GM23338 (cell line): ENCODE results near the gene PTPRA. TPM values are rescaled to one million over a fixed set of nuclear protein-coding genes. Genes with fewer than 3 reads are reported as not detected.

ENCODE experiments used
- ATAC-seq: fragments of 200-7000 bp; cut with Tn5 transposase; 3 replicates; pipeline ENCODE4 v1.9.1; 2020
- DNase-seq: peaks from one replicate; pipeline ENCODE4 v3.0.0-alpha.2; 2015; ENCODE audit warnings: low spot score
- H2AFZ ChIP-seq: fragments of 200-600 bp; sonication (generic); 2 replicates; pipeline ENCODE4 v1.8.0; 2016; ENCODE audit warnings: antibody characterized with exemption, mild to moderate bottlenecking, moderate library complexity
- H3F3A ChIP-seq: fragments of 200-600 bp; sonication (generic); replicated peaks from 2 replicates; pipeline ENCODE4 v1.8.0; 2017; ENCODE audit warnings: antibody characterized with exemption, mixed run types, low read depth
- H3K27ac ChIP-seq: fragments of 200-600 bp; sonication (generic); 2 replicates; pipeline ENCODE4 v1.6.1; 2016; ENCODE audit warnings: low read depth
- H3K27me3 ChIP-seq: fragments of 200-600 bp; sonication (generic); 2 replicates; pipeline ENCODE4 v1.8.0; 2016; ENCODE audit warnings: mild to moderate bottlenecking, mixed run types, moderate library complexity; ENCODE audit not compliant: insufficient read depth
- H3K36me3 ChIP-seq: fragments of 200-600 bp; sonication (generic); 2 replicates; pipeline ENCODE4 v1.8.0; 2016; ENCODE audit warnings: mild to moderate bottlenecking; ENCODE audit not compliant: insufficient read depth
- H3K4me1 ChIP-seq: fragments of 200-600 bp; sonication (generic); 2 replicates; pipeline ENCODE4 v1.8.0; 2016; ENCODE audit warnings: mild to moderate bottlenecking, moderate library complexity; ENCODE audit not compliant: insufficient read depth
- H3K4me2 ChIP-seq: fragments of 200-600 bp; sonication (generic); 2 replicates; pipeline ENCODE4 v1.7.1; 2017; ENCODE audit warnings: mixed run types
- H3K4me3 ChIP-seq: fragments of 200-600 bp; sonication (generic); 2 replicates; pipeline ENCODE4 v1.6.1; 2016; ENCODE audit warnings: mixed run types
- H3K79me2 ChIP-seq: fragments of 200-600 bp; sonication (generic); replicated peaks from 2 replicates; pipeline ENCODE4 v1.8.0; 2017; ENCODE audit warnings: mild to moderate bottlenecking; ENCODE audit not compliant: insufficient read depth
- H3K9me2 ChIP-seq: fragments of 200-600 bp; sonication (generic); 2 replicates; pipeline ENCODE4 v1.8.0; 2017; ENCODE audit not compliant: insufficient read depth
- H4K20me1 ChIP-seq: fragments of 200-600 bp; sonication (generic); replicated peaks from 2 replicates; pipeline ENCODE4 v1.8.0; 2017; ENCODE audit warnings: mild to moderate bottlenecking; ENCODE audit not compliant: insufficient read depth
- H3K27ac Mint-ChIP-seq: 2 replicates; pipeline ENCODE4 v1.8.0; 2020; ENCODE audit warnings: inconsistent platforms, mild to moderate bottlenecking, moderate library complexity, mixed read lengths
- H3K27me3 Mint-ChIP-seq: 3 replicates; pipeline ENCODE4 v1.8.0; 2022; ENCODE audit warnings: low read depth, mild to moderate bottlenecking, moderate library complexity, mixed read lengths, inconsistent platforms; ENCODE audit not compliant: insufficient read depth, poor library complexity
- H3K36me3 Mint-ChIP-seq: 3 replicates; pipeline ENCODE4 v1.8.0; 2021; ENCODE audit warnings: low read depth, mild to moderate bottlenecking, inconsistent platforms, moderate library complexity, mixed read lengths
- H3K4me1 Mint-ChIP-seq: 3 replicates; pipeline ENCODE4 v1.8.0; 2020; ENCODE audit warnings: mild to moderate bottlenecking, inconsistent platforms, mixed read lengths
- H3K4me3 Mint-ChIP-seq: 3 replicates; pipeline ENCODE4 v1.8.0; 2021; ENCODE audit warnings: moderate library complexity, mild to moderate bottlenecking, inconsistent platforms, mixed read lengths
- H3K9me3 Mint-ChIP-seq: 3 replicates; pipeline ENCODE4 v1.8.0; 2020; ENCODE audit warnings: moderate library complexity, mild to moderate bottlenecking, inconsistent platforms, mixed read lengths
- CREB1 ChIP-seq: fragments of 250-450 bp; sonication (Bioruptor Pico); IDR thresholded peaks from 2 replicates; pipeline ENCODE4 v1.5.0; 2020; ENCODE audit warnings: low read depth, mild to moderate bottlenecking, moderate library complexity
- ETS1 ChIP-seq: IDR thresholded peaks from 2 replicates; pipeline ENCODE4 v1.6.1; 2016; ENCODE audit warnings: antibody characterized with exemption
- EZH2phosphoT487 ChIP-seq: fragments of 200-600 bp; sonication (generic); IDR thresholded peaks from one replicate; pipeline ENCODE4 v1.8.1; 2018; ENCODE audit warnings: antibody characterized with exemption; ENCODE audit not compliant: unreplicated experiment
- NANOG ChIP-seq: IDR thresholded peaks from 2 replicates; pipeline ENCODE4 v1.6.1; 2016; ENCODE audit warnings: antibody characterized with exemption, borderline replicate concordance
- REST ChIP-seq: IDR thresholded peaks from one replicate; pipeline ENCODE4 v1.6.1; 2018; ENCODE audit warnings: antibody characterized with exemption; ENCODE audit not compliant: unreplicated experiment
- STAT1 ChIP-seq: IDR thresholded peaks from one replicate; pipeline ENCODE4 v1.6.1; 2016; ENCODE audit warnings: antibody characterized with exemption; ENCODE audit not compliant: unreplicated experiment
- ZNF114 ChIP-seq: fragments of 250-450 bp; sonication (Bioruptor Pico); IDR thresholded peaks from 2 replicates; pipeline ENCODE4 v1.5.0; 2020; ENCODE audit warnings: mild to moderate bottlenecking, moderate library complexity
- ZNF331 ChIP-seq: fragments of 250-450 bp; sonication (Bioruptor Pico); IDR thresholded peaks from 2 replicates; pipeline ENCODE4 v1.5.0; 2020; ENCODE audit warnings: low read depth, mild to moderate bottlenecking, moderate library complexity
- polyA plus RNA-seq: library from polyadenylated mRNA; unstranded; fragments of >200 nt; fragmentation: Nextera tagmentation; extraction: Ambion mirVana; gene quantifications from 2 replicates; pipeline ENCODE4 v1.2.1, GENCODE V29; 2016
- total RNA-seq: library from RNA; depleted of rRNA; stranded (reverse); fragments of >200 nt; shearing (Covaris generic); gene quantifications from 2 replicates; pipeline ENCODE4 v1.2.3, GENCODE V29; 2014

Gene PTPRA
- total and polyA plus RNA-seq, 2 experiments from 2014 or later = 37.8 to 39.3 TPM

GRCh38 chr20:2986466-2986865, 113.2 kb downstream of the PTPRA start:
- Histone ChIP-seq H3K79me2 (peaks cover 6% of the 10 kb centered on the region), H3K4me1 (no peaks in the 10 kb centered on the region), H3K27me3 (no peaks in the 10 kb centered on the region), H2AFZ (no peak overlapping the region), H3K27ac (no peak overlapping the region), H3F3A (no peaks in the 10 kb centered on the region), H3K36me3 (peaks cover 16% of the 10 kb centered on the region; the same call in 1 of the 2 replicates), H4K20me1 (peaks cover 13% of the 10 kb centered on the region), H3K4me2 (no peak overlapping the region), H3K4me3 (no peak overlapping the region), H3K9me2 (no peaks in the 10 kb centered on the region)
- Mint-ChIP-seq H3K27ac (no peak overlapping the region), H3K27me3 (no peaks in the 10 kb centered on the region), H3K9me3 (no peaks in the 10 kb centered on the region), H3K36me3 (peaks cover 26% of the 10 kb centered on the region), H3K4me1 (no peaks in the 10 kb centered on the region), H3K4me3 (no peak overlapping the region)
- DNase-seq = no peak
- no peak for TF ChIP-seq ZNF331 (CRISPR knock-in tag)
- no peak for ATAC-seq

- DNase-seq (no peak), ATAC-seq (no peak)
- Mint-ChIP-seq H3K4me3 (no peak overlapping the region), H3K4me1 (no peaks in the 10 kb centered on the region), H3K27ac (no peak overlapping the region), H3K36me3 (peaks cover 28% of the 10 kb centered on the region), H3K27me3 (no peaks in the 10 kb centered on the region), H3K9me3 (no peaks in the 10 kb centered on the region)
- Histone ChIP-seq H3K4me1 (no peaks in the 10 kb centered on the region), H3K27me3 (no peaks in the 10 kb centered on the region), H3K36me3 (peaks cover 16% of the 10 kb centered on the region; the same call in 1 of the 2 replicates), H4K20me1 (peaks cover 12% of the 10 kb centered on the region), H2AFZ (no peak overlapping the region), H3K4me2 (no peak overlapping the region), H3K9me2 (no peaks in the 10 kb centered on the region), H3F3A (no peaks in the 10 kb centered on the region), H3K27ac (no peak overlapping the region), H3K4me3 (no peak overlapping the region), H3K79me2 (peaks cover 2% of the 10 kb centered on the region)
- TF ChIP-seq REST = no peak
- TF ChIP-seq STAT1 = no peak
Measured at GRCh38 chr20:2987861-2988260, 114.6 kb downstream of the PTPRA start.

GRCh38 chr20:2991532-2991931, 118.3 kb downstream of the PTPRA start:
- Histone ChIP-seq H3K4me1 (no peaks in the 10 kb centered on the region), H3K27me3 (no peaks in the 10 kb centered on the region), H2AFZ (no peak overlapping the region), H4K20me1 (peaks cover 3% of the 10 kb centered on the region), H3K79me2 (no peaks in the 10 kb centered on the region), H3K4me3 (no peak overlapping the region), H3K27ac (no peak overlapping the region), H3K4me2 (no peak overlapping the region), H3K9me2 (no peaks in the 10 kb centered on the region), H3F3A (no peaks in the 10 kb centered on the region), H3K36me3 (peaks cover 14% of the 10 kb centered on the region; the same call in 1 of the 2 replicates)
- Mint-ChIP-seq H3K36me3 (peaks cover 33% of the 10 kb centered on the region), H3K4me1 (no peaks in the 10 kb centered on the region), H3K27ac (no peak overlapping the region), H3K4me3 (no peak overlapping the region), H3K9me3 (no peaks in the 10 kb centered on the region), H3K27me3 (no peaks in the 10 kb centered on the region)
- ATAC-seq = no peak
- DNase-seq = no peak
- TF ChIP-seq NANOG (no peak), ETS1 (no peak), CREB1 (CRISPR knock-in tag) (no peak), STAT1 (no peak), EZH2phosphoT487 (no peak), ZNF114 (no peak), ZNF331 (CRISPR knock-in tag) (no peak)
